ENCODE results near the gene SIK3.
"Not testable (repeated sequence)": the region's sequence is repeated elsewhere in the genome, so short reads cannot be mapped to it uniquely, and the experiment has no call there.

Gene SIK3

DNA sequence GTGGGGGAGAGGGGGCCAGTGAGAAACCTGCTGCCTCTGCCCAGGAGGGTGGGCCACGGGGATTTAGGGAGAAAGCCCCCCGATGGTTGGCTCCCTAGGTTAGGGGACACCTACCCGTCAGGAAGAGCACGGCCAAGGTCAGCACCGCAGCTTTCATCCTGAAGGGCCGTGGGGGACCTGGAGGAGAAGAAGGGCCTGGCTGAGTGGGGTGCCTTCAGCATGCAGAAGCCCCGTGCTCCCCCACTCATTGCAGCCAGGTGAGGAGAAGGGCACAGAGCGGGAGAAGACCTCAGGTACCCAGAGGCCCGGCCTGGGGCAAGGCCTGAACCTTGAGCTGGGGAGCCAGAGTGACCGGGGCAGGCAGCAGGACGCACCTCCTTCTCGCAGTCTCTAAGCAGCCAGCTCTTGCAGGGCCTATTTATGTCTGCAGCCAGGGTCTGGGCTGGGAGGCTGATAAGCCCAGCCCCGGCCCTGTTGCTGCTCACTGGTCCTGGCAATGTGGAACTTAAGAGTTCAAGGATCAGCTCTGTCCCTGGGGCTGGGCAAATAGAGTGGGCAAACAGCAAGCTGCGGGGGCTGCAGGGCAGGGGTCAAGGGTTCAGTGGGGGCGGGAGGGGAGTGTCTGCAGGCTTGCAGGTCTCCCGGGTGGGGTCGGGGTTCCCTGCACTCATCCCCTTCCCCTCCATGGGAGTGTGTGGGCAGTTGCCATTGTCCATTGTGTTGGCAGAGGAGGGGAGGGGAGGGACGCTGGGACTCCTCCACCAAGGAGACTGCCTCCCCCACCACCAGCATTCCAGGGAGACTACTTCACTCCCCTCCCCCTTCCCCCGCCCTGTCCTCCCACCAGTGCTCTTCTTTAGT is 260.8 kb downstream of the SIK3 start, which contains the start of gene APOA1:
Gene APOA1 (minus strand): TSS at position 392 of the 861 bp plus-strand sequence. CDS start 235 bp downstream, at position 157.
- H3K9me3 ChIP-seq, result no peaks in the 10 kb centered on the region
- no peak within 1 kb of the TSS for H3K4me3 ChIP-seq (ENCODE audit: low read depth in 1 of 2, low read length in 1 of 2)
- no peak within 1 kb of the TSS for H3K27ac ChIP-seq
- no peak for TF ChIP-seq CTCF (IDR thresholded peaks at IDR 0.05)
- H3K27me3 ChIP-seq, result peaks cover 19% of the 10 kb centered on the region
- peaks cover 15% of the 10 kb centered on the region in 2 experiments for H3K4me1 ChIP-seq (ENCODE audit: control insufficient read depth in 1 of 2, insufficient read depth in 1 of 2, low read depth in 1 of 2, low read length in 1 of 2)
- no peaks in the 10 kb centered on the region for H3K36me3 ChIP-seq

- H3K36me3 ChIP-seq, result no peaks in the 10 kb centered on the region
- peaks cover 15% of the 10 kb centered on the region in 2 experiments for H3K4me1 ChIP-seq (ENCODE audit: control insufficient read depth in 1 of 2, insufficient read depth in 1 of 2, low read depth in 1 of 2, low read length in 1 of 2)
- no peak overlapping the region for H3K4me3 ChIP-seq (ENCODE audit: low read depth in 1 of 2, low read length in 1 of 2)
- peaks cover 19% of the 10 kb centered on the region for H3K27me3 ChIP-seq
- H3K9me3 ChIP-seq, result no peaks in the 10 kb centered on the region
- no peak for TF ChIP-seq CTCF (IDR thresholded peaks at IDR 0.05)
- H3K27ac ChIP-seq, result no peak overlapping the region
These were observed 261.6 kb downstream of the SIK3 start for GRCh38 chr11:116836632-116836991.

DNA sequence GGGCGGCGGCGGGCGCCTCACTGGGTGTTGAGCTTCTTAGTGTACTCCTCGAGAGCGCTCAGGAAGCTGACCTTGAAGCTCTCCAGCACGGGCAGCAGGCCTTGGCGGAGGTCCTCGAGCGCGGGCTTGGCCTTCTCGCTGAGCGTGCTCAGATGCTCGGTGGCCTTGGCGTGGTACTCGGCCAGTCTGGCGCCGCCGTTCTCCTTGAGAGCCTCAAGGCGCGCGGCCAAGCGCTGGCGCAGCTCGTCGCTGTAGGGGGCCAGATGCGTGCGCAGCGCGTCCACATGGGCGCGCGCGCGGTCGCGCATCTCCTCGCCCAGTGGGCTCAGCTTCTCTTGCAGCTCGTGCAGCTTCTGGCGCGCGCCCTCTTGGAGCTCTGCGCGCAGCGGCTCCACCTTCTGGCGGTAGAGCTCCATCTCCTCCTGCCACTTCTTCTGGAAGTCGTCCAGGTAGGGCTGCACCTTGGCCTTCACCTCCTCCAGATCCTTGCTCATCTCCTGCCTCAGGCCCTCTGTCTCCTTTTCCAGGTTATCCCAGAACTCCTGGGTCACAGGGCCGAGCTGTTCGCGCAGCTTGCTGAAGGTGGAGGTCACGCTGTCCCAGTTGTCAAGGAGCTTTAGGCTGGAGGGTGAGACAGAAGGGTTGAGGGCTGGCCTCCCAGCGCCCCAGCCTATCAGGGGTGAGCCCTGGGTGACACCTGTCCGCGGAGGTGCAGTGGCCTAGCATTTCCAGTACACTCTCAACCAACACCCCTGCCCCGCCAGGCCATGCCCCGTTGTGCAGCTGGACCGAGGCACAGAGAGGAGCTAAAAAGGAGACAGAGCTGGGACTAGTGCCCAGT is 262.2 kb downstream of the SIK3 start:
- H3K27ac ChIP-seq, result no peak overlapping the region
- peak overlapping the region; percentile 5 to 34 for H3K4me3 ChIP-seq (ENCODE audit: low read depth in 1 of 2, low read length in 1 of 2)

GRCh38 chr11:116835042-116835772 is 263.0 kb downstream of the SIK3 start:
- peak overlapping the region; percentile 5 to 34 for H3K4me3 ChIP-seq (ENCODE audit: low read depth in 1 of 2, low read length in 1 of 2)
- H3K4me1 ChIP-seq (ENCODE audit: control insufficient read depth in 1 of 2, insufficient read depth in 1 of 2, low read depth in 1 of 2, low read length in 1 of 2), result peaks cover 15% of the 10 kb centered on the region in 2 experiments
- no peak for TF ChIP-seq CTCF (IDR thresholded peaks at IDR 0.05)
- peaks cover 19% of the 10 kb centered on the region for H3K27me3 ChIP-seq
- no peaks in the 10 kb centered on the region for H3K9me3 ChIP-seq
- no peaks in the 10 kb centered on the region for H3K36me3 ChIP-seq
- H3K27ac ChIP-seq, result no peak overlapping the region

More for the DNA sequence above, 262.2 kb downstream of the SIK3 start:
- H3K4me1 ChIP-seq (ENCODE audit: control insufficient read depth in 1 of 2, insufficient read depth in 1 of 2, low read depth in 1 of 2, low read length in 1 of 2), result peaks cover 15% of the 10 kb centered on the region in 2 experiments
- peaks cover 19% of the 10 kb centered on the region for H3K27me3 ChIP-seq
- H3K36me3 ChIP-seq, result no peaks in the 10 kb centered on the region
- H3K9me3 ChIP-seq, result no peaks in the 10 kb centered on the region
- TF ChIP-seq CTCF (IDR thresholded peaks at IDR 0.05), result no peak

GRCh38 chr11:116834535-116835041 is 263.6 kb downstream of the SIK3 start:
- H3K36me3 ChIP-seq; H3K4me3 ChIP-seq (ENCODE audit: low read depth in 1 of 2, low read length in 1 of 2); H3K27ac ChIP-seq; H3K9me3 ChIP-seq: not testable (repeated sequence)
- Histone ChIP-seq H3K4me1 (ENCODE audit: control insufficient read depth in 1 of 2, insufficient read depth in 1 of 2, low read depth in 1 of 2, low read length in 1 of 2) (peaks cover 15% of the 10 kb centered on the region in 2 experiments), H3K27me3 (peaks cover 19% of the 10 kb centered on the region)
